Measurements from ENCODE around the gene CCL3.

- TF ChIP-seq POLR2AphosphoS5 (IDR thresholded peaks at IDR 0.05; ENCODE audit: low read depth, low read length) (no peak), CTCF (IDR thresholded peaks at IDR 0.05) (no peak), TCF7L2 (IDR thresholded peaks at IDR 0.05; ENCODE audit: low read depth, low read length) (no peak), SIN3A (IDR thresholded peaks at IDR 0.05; ENCODE audit: borderline replicate concordance, insufficient read depth, low read depth, low read length) (no peak)
- TF ChIP-seq, protein P1, sequence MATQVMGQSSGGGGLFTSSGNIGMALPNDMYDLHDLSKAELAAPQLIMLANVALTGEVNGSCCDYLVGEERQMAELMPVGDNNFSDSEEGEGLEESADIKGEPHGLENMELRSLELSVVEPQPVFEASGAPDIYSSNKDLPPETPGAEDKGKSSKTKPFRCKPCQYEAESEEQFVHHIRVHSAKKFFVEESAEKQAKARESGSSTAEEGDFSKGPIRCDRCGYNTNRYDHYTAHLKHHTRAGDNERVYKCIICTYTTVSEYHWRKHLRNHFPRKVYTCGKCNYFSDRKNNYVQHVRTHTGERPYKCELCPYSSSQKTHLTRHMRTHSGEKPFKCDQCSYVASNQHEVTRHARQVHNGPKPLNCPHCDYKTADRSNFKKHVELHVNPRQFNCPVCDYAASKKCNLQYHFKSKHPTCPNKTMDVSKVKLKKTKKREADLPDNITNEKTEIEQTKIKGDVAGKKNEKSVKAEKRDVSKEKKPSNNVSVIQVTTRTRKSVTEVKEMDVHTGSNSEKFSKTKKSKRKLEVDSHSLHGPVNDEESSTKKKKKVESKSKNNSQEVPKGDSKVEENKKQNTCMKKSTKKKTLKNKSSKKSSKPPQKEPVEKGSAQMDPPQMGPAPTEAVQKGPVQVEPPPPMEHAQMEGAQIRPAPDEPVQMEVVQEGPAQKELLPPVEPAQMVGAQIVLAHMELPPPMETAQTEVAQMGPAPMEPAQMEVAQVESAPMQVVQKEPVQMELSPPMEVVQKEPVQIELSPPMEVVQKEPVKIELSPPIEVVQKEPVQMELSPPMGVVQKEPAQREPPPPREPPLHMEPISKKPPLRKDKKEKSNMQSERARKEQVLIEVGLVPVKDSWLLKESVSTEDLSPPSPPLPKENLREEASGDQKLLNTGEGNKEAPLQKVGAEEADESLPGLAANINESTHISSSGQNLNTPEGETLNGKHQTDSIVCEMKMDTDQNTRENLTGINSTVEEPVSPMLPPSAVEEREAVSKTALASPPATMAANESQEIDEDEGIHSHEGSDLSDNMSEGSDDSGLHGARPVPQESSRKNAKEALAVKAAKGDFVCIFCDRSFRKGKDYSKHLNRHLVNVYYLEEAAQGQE (IDR thresholded peaks at IDR 0.05; ENCODE audit: insufficient read depth in 1 of 2, low read depth in 2 of 2, low read length in 1 of 2), result no peak
Observed at GRCh38 chr17:36063786-36064541, 26.0 kb downstream of the CCL3 start, which contains the start of gene CCL18.

Data from Panc1 (cell line).